ENCODE data around the gene UGT1A5. TPM values are rescaled to one million over a fixed set of nuclear protein-coding genes. Genes with fewer than 3 reads are reported as not detected.

Gene UGT1A5
- total RNA-seq, 4 donors from 2014 or later = not detected

DNA sequence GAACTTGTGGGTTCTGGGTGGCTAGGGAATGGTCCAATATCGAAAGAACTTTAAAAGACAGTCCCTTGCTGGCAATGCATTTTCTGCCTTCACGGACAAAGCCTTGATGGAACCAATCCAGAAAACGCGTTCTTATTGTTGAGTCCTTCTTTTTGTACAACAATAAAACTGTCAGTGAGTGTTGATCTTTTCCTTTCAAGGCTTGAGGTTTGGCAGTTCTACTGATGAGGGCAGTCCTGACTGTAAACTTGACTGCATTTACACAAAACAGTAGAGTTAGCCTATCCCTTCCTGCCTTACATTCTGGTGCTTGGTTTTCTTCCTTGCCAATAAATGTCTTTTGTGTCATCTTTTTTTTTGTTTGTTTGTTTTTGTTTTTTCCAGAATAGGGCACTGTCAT, 33.5 kb upstream of the UGT1A5 start:
- intact Hi-C loops (cut with DNase I; ENCODE audit: low total_unique reads) = no loop called here
- H3K27ac ChIP-seq = no peak overlapping the region
- no peak for TF ChIP-seq POLR2A (IDR thresholded peaks at IDR 0.05)
- TF ChIP-seq, protein P1, sequence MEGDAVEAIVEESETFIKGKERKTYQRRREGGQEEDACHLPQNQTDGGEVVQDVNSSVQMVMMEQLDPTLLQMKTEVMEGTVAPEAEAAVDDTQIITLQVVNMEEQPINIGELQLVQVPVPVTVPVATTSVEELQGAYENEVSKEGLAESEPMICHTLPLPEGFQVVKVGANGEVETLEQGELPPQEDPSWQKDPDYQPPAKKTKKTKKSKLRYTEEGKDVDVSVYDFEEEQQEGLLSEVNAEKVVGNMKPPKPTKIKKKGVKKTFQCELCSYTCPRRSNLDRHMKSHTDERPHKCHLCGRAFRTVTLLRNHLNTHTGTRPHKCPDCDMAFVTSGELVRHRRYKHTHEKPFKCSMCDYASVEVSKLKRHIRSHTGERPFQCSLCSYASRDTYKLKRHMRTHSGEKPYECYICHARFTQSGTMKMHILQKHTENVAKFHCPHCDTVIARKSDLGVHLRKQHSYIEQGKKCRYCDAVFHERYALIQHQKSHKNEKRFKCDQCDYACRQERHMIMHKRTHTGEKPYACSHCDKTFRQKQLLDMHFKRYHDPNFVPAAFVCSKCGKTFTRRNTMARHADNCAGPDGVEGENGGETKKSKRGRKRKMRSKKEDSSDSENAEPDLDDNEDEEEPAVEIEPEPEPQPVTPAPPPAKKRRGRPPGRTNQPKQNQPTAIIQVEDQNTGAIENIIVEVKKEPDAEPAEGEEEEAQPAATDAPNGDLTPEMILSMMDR (IDR thresholded peaks at IDR 0.05) = no peak

DNA sequence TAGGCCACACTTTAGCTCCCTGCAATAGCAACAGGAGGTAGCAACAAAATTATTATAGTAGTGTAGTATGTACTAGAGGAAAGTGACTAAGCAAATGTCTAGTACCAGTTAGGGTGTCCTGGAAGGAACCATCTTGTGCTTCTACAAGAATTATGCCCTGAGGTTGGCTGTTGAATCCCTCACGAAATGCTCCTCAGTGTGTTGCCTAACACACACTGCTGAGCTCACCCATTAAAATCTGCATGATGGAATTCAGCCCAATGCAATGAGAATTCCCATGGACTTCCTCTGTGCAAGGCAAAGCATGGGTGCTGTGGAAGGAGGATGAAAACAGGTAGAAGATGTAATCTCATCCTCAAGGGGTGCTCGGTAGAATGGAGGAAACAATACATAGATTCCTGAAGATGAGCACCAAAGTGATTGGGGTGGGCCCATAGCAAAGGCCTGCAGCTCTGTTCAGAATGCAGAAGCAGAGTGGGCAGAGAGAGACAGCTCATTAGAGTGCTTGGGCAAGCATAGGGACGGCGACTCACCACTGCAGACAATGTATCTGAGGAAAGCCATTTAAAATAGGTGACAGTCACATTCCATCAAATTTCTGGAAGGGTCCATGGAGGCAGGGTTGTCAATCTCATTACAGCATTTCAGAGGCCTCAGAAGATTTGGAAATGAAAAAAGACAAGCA, 32.2 kb upstream of the UGT1A5 start:
- H3K27me3 ChIP-seq = no peaks in the 10 kb centered on the region
- no peaks in the 10 kb centered on the region for H3K36me3 ChIP-seq
- H3K4me1 ChIP-seq = no peaks in the 10 kb centered on the region
- no peaks in the 10 kb centered on the region for H3K9me3 ChIP-seq
- intact Hi-C loops (cut with DNase I; ENCODE audit: low total_unique reads) = no loop called here
- TF ChIP-seq, protein P1 (IDR thresholded peaks at IDR 0.05) = no peak
- TF ChIP-seq POLR2A (IDR thresholded peaks at IDR 0.05) = no peak
- DNase-seq = no peak
- no peak overlapping the region for H3K27ac ChIP-seq
- no peak overlapping the region for H3K4me3 ChIP-seq

More for the DNA sequence above, 33.5 kb upstream of the UGT1A5 start:
- H3K4me3 ChIP-seq = no peak overlapping the region
- DNase-seq = no peak
- no peaks in the 10 kb centered on the region for H3K9me3 ChIP-seq
- H3K27me3 ChIP-seq = no peaks in the 10 kb centered on the region
- no peaks in the 10 kb centered on the region for H3K4me1 ChIP-seq
- H3K36me3 ChIP-seq = no peaks in the 10 kb centered on the region

DNA sequence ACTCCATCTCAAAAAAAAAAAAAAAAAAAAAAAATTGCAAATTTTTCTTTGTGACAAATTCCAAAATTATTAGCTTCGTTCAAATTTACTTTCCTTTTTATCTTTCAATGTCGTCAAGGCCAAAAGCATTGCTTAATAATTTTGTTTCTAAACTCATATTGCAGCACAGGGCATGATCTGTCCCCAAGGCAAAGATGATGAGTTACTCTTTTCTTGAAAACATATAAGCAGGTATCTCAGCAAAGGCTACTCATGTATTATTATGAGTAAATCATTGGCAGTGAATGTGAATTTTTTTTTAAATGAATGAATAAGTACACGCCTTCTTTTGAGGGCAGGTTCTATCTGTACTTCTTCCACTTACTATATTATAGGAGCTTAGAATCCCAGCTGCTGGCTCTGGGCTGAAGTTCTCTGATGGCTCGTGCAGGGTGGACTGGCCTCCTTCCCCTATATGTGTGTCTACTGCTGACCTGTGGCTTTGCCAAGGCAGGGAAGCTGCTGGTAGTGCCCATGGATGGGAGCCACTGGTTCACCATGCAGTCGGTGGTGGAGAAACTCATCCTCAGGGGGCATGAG, 31.1 kb upstream of the UGT1A5 start, which contains the start of gene UGT1A7:
UGT1A7 (plus strand) TSS at position 381 of the 579 bp plus-strand sequence; CDS start at position 418, 37 bp downstream.
- Histone ChIP-seq H3K9me3 (no peaks in the 10 kb centered on the region), H3K27ac (no peak within 1 kb of the TSS), H3K4me3 (no peak within 1 kb of the TSS), H3K27me3 (no peaks in the 10 kb centered on the region), H3K36me3 (no peaks in the 10 kb centered on the region), H3K4me1 (no peaks in the 10 kb centered on the region)
- TF ChIP-seq, protein P1 (IDR thresholded peaks at IDR 0.05) = no peak
- no peak for TF ChIP-seq POLR2A (IDR thresholded peaks at IDR 0.05)
- DNase-seq = no peak
- intact Hi-C loops (cut with DNase I; ENCODE audit: low total_unique reads) = no loop called here

DNA sequence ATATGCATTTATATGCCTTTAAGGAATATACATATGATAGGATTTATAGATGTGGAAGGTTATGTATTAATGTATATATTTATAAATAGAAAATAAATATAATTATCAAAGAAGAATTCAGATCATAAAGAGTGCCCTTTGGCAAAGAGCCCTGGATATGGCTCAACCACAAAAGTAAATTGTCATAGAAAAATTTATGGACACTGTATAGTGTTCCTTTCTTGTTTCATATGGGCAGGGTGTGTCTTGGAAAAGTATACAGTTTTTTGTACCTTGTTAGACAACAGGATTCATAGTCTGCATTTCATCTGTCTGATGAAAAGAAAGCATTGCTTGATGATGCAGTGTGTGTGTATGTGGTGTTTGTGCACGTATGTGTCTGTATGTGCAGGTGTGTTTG, 28.1 kb upstream of the UGT1A5 start:
- intact Hi-C loops (cut with DNase I; ENCODE audit: low total_unique reads) = no loop called here
- Histone ChIP-seq H3K9me3 (no peaks in the 10 kb centered on the region), H3K4me3 (no peak overlapping the region), H3K27me3 (no peaks in the 10 kb centered on the region), H3K36me3 (no peaks in the 10 kb centered on the region), H3K4me1 (no peaks in the 10 kb centered on the region), H3K27ac (no peak overlapping the region)
- DNase-seq = no peak
- TF ChIP-seq, protein P1 (IDR thresholded peaks at IDR 0.05) = no peak
- no peak for TF ChIP-seq POLR2A (IDR thresholded peaks at IDR 0.05)

DNA sequence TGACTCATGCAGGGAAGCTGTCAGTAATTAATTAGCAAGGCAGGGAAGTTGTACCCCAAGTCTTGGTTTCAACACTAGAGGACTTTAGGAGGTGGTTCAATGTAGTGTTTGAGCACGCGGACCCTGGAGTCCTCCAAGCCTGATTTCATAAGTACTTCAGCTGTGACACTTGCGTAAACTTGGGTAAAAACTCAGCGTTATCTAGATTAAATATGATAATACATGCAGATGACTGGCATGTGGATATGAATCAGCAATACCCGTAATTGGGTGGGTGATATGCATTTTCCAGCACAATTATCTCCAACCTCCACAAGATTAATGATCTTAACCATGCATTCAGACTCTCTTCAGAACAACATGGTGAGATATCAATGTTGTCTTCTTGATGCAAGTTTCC, 25.8 kb upstream of the UGT1A5 start:
- no peaks in the 10 kb centered on the region for H3K4me1 ChIP-seq
- no peaks in the 10 kb centered on the region for H3K36me3 ChIP-seq
- no peak overlapping the region for H3K4me3 ChIP-seq
- intact Hi-C loops (cut with DNase I; ENCODE audit: low total_unique reads) = no loop called here
- DNase-seq = no peak
- H3K27ac ChIP-seq = no peak overlapping the region
- no peak for TF ChIP-seq POLR2A (IDR thresholded peaks at IDR 0.05)
- TF ChIP-seq, protein P1 (IDR thresholded peaks at IDR 0.05) = no peak
- H3K9me3 ChIP-seq = no peaks in the 10 kb centered on the region
- H3K27me3 ChIP-seq = no peaks in the 10 kb centered on the region

Data from uterus (tissue), 4 donors.